GM13976 (cell line): Measurements from ENCODE around the gene NGFR.
A peak's percentile ranks its signal among the peaks of the same experiment; 100 is the strongest.
"Not testable (repeated sequence)": the region's sequence is repeated elsewhere in the genome, so short reads cannot be mapped to it uniquely, and the experiment has no call there.

Experiments used
- DNase-seq: peaks from one replicate; pipeline ENCODE4 v3.0.0; 2012; ENCODE audit warnings: low spot score
- CTCF ChIP-seq: IDR thresholded peaks from 2 replicates; pipeline ENCODE4 v1.5.1; 2012; ENCODE audit warnings: borderline replicate concordance, mild to moderate bottlenecking; ENCODE audit not compliant: insufficient read depth; ENCODE audit errors: extremely low read depth, missing control alignments, control extremely low read depth
- in situ Hi-C: fragments of 300-500 bp; cut with MboI; formaldehyde crosslinking; loops from one replicate; pipeline ENCODE4 v1.12.0; 2022; ENCODE audit warnings: low sequenced_read_pairs, mixed read lengths, inconsistent platforms; ENCODE audit not compliant: unreplicated experiment

The NGFR gene

GRCh38 chr17:49549691-49550678 is 54.9 kb downstream of the NGFR start:
- DNase-seq, result peak; percentile 30
- no peak for TF ChIP-seq CTCF
- in situ Hi-C loops, result loop anchor here (10.0 to 25.0 kb wide), 3 partner anchors 115 to 238 kb away; no protein-coding TSS in a partner anchor

GRCh38 chr17:49550764-49551163 is 55.7 kb downstream of the NGFR start:
- in situ Hi-C loops, result loop anchor here (10.0 kb wide), 2 partner anchors 116 to 146 kb away; no protein-coding TSS in a partner anchor
- DNase-seq, result not testable (repeated sequence)

- TF ChIP-seq CTCF, result no peak
- in situ Hi-C loops, result loop anchor here (10.0 kb wide), 2 partner anchors 117 to 147 kb away; no protein-coding TSS in a partner anchor
- peak; percentile 17 for DNase-seq
Measured at GRCh38 chr17:49551221-49552069, 56.4 kb downstream of the NGFR start.

GRCh38 chr17:49552070-49552751 is 57.1 kb downstream of the NGFR start:
- no peak for TF ChIP-seq CTCF
- in situ Hi-C loops, result loop anchor here (10.0 kb wide), 2 partner anchors 117 to 147 kb away; no protein-coding TSS in a partner anchor
- no peak for DNase-seq

- DNase-seq, result no peak
- in situ Hi-C loops, result loop anchor here (10.0 kb wide), 2 partner anchors 119 to 149 kb away; no protein-coding TSS in a partner anchor
Measured at GRCh38 chr17:49553676-49554335, 58.7 kb downstream of the NGFR start.

More at GRCh38 chr17:49553676-49554335, 58.7 kb downstream of the NGFR start:
- no peak for TF ChIP-seq CTCF
